ENCODE data around the gene OXTR. TPM values are rescaled to one million over a fixed set of nuclear protein-coding genes. Genes with fewer than 3 reads are reported as not detected.

Gene OXTR
- total and polyA plus RNA-seq, 2 of the 4 experiments (the other 2 are of a cell fraction) = 42.8 to 56.1 TPM

DNA sequence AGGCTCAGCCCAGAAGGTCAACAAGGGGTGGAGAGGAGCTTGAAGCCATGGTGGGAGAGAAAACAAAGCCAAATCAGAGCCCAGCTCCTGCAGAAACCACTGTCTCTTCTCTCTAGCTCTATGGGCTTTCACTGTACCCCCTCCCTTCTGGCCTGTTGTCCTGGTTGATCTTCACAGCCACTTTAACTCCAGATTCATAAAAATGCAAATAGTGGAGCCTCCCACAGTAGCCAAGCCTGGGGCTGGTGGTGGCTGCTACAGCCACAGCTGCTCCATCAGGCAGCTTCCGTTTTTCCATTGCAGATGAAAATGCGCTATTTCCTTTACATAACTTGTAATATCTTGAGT, 56.5 kb downstream of the OXTR start:
- Histone ChIP-seq H2AK5ac (ENCODE audit: low read depth, low read length) (no peak overlapping the region), H3K27ac (ENCODE audit: insufficient read depth, low read length) (no peak overlapping the region), H3K9ac (ENCODE audit: low read depth, low read length) (no peak overlapping the region), H3K4ac (ENCODE audit: low read depth, low read length) (no peak overlapping the region), H3K4me2 (ENCODE audit: low read depth, low read length) (no peak overlapping the region), H2BK120ac (ENCODE audit: low read depth, low read length) (no peak overlapping the region), H4K20me1 (ENCODE audit: insufficient read depth, low read length) (no peaks in the 10 kb centered on the region; the same call in 1 of the 2 replicates), H3K4me3 (ENCODE audit: insufficient read depth, low read depth, low read length) (no peak overlapping the region), H3K9me3 (ENCODE audit: control insufficient read depth, insufficient read depth, low read length) (no peaks in the 10 kb centered on the region), H4K8ac (ENCODE audit: low read depth in 2 of 2, low read length in 2 of 2) (no peak overlapping the region), H2AK9ac (replicated peaks; ENCODE audit: low read depth, low read length, poor library complexity) (no peak overlapping the region), H3K9me1 (ENCODE audit: insufficient read depth, low read length) (no peaks in the 10 kb centered on the region), H3K23ac (ENCODE audit: low read depth, low read length) (no peak overlapping the region), H3K4me1 (ENCODE audit: control insufficient read depth, insufficient read depth, low read length) (no peaks in the 10 kb centered on the region), H3K36me3 (ENCODE audit: control insufficient read depth, insufficient read depth, low read length) (no peaks in the 10 kb centered on the region), H3K18ac (ENCODE audit: low read depth, low read length) (no peak overlapping the region), H4K5ac (ENCODE audit: low read depth, low read length) (no peak overlapping the region), H2BK5ac (ENCODE audit: low read depth, low read length, poor library complexity, severe bottlenecking) (no peak overlapping the region), H3K14ac (replicated peaks; ENCODE audit: low read depth, low read length) (no peak overlapping the region), H2BK15ac (ENCODE audit: low read depth, low read length) (no peak overlapping the region), H2BK20ac (ENCODE audit: low read depth, low read length) (no peak overlapping the region), H2AFZ (replicated peaks; ENCODE audit: low read length, poor library complexity) (no peak overlapping the region), H3K56ac (ENCODE audit: extremely low read depth, insufficient read depth, low read length) (no peak overlapping the region), H4K91ac (ENCODE audit: insufficient read depth, low read depth, low read length) (no peak overlapping the region), H3K27me3 (ENCODE audit: control insufficient read depth, insufficient read depth, low read length) (peaks cover 6% of the 10 kb centered on the region), H3K79me1 (ENCODE audit: low read depth in 1 of 2, low read length in 2 of 2) (no peaks in the 10 kb centered on the region)
- ChIA-PET CTCF (no interaction called here), POLR2A (ENCODE audit: unreplicated experiment) (no interaction called here)
- TF ChIP-seq RFX5 (IDR thresholded peaks at IDR 0.05; ENCODE audit: low read depth, low read length) = no peak
- TF ChIP-seq CEBPB (IDR thresholded peaks at IDR 0.05; ENCODE audit: low read depth, low read length) = no peak
- no peak for TF ChIP-seq POLR2A (IDR thresholded peaks at IDR 0.05; ENCODE audit: low read depth, low read length)
- TF ChIP-seq MAFK (IDR thresholded peaks at IDR 0.05; ENCODE audit: low read depth, low read length) = no peak
- TF ChIP-seq, protein P1, sequence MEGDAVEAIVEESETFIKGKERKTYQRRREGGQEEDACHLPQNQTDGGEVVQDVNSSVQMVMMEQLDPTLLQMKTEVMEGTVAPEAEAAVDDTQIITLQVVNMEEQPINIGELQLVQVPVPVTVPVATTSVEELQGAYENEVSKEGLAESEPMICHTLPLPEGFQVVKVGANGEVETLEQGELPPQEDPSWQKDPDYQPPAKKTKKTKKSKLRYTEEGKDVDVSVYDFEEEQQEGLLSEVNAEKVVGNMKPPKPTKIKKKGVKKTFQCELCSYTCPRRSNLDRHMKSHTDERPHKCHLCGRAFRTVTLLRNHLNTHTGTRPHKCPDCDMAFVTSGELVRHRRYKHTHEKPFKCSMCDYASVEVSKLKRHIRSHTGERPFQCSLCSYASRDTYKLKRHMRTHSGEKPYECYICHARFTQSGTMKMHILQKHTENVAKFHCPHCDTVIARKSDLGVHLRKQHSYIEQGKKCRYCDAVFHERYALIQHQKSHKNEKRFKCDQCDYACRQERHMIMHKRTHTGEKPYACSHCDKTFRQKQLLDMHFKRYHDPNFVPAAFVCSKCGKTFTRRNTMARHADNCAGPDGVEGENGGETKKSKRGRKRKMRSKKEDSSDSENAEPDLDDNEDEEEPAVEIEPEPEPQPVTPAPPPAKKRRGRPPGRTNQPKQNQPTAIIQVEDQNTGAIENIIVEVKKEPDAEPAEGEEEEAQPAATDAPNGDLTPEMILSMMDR (conservative IDR thresholded peaks at IDR 0.05; ENCODE audit: low read depth, low read length) = no peak
- no peak for TF ChIP-seq MAZ (IDR thresholded peaks at IDR 0.05; ENCODE audit: borderline replicate concordance, low read depth, low read length)
- TF ChIP-seq CHD1 (IDR thresholded peaks at IDR 0.05; ENCODE audit: low read depth, low read length) = no peak
- no peak for TF ChIP-seq ELK1 (IDR thresholded peaks at IDR 0.05; ENCODE audit: borderline replicate concordance, low read depth, low read length)
- no peak for TF ChIP-seq FOS (IDR thresholded peaks at IDR 0.05; ENCODE audit: low read depth, low read length)
- no peak for TF ChIP-seq USF2 (IDR thresholded peaks at IDR 0.05; ENCODE audit: low read depth, low read length)
- TF ChIP-seq SMC3 (IDR thresholded peaks at IDR 0.05; ENCODE audit: low read depth, low read length) = no peak
- TF ChIP-seq NFE2L2 (IDR thresholded peaks at IDR 0.05; ENCODE audit: low read depth, low read length) = no peak
- TF ChIP-seq RAD21 (IDR thresholded peaks at IDR 0.05; ENCODE audit: low read length) = no peak
- TF ChIP-seq BHLHE40 (IDR thresholded peaks at IDR 0.05; ENCODE audit: low read depth, low read length) = no peak
- no peak for TF ChIP-seq RCOR1 (IDR thresholded peaks at IDR 0.05; ENCODE audit: insufficient replicate concordance, low read length)
- no peak for TF ChIP-seq MXI1 (IDR thresholded peaks at IDR 0.05; ENCODE audit: borderline replicate concordance, low read depth, low read length)
- dilution Hi-C loops (cut with HindIII; ENCODE audit: low sequenced_read_pairs, unreplicated experiment) (no loop called here), in situ Hi-C loops (cut with MboI; ENCODE audit: low sequenced_read_pairs) (no loop called here), intact Hi-C loops (cut with micrococcal nuclease) (no loop called here)
- BruUV-seq (replicated peaks) = no TSS peak
- DNase-seq (no peak), ATAC-seq (ENCODE audit: low read depth) (0 out of 2 replicates have a peak, but pooled peaks have one; percentile 11)
- 71% methylated on average over 2 of the region's 2 CpGs; no CpG with 5 or more reads in 1 of the 2 experiments for WGBS, 2 experiments (ENCODE audit: extremely low coverage in 2 of 2, insufficient read length in 1 of 2)

Data from IMR-90 (cell line).